Neuronal stem cell (in vitro differentiated cells): ENCODE data around the gene RSPRY1.

Source experiments
- DNase-seq: peaks from one replicate; pipeline ENCODE4 v3.0.0-alpha.2; 2013; ENCODE audit warnings: low spot score
- H2AFZ ChIP-seq: one replicate; pipeline ENCODE4 v1.6.1; 2013; ENCODE audit warnings: mild to moderate bottlenecking, low read length, inconsistent platforms
- H2AK5ac ChIP-seq: 2 replicates; pipeline ENCODE4 v1.6.1; 2013; ENCODE audit warnings: low read depth, mild to moderate bottlenecking, inconsistent platforms, low read length, moderate library complexity, mixed read lengths
- H2BK120ac ChIP-seq: 2 replicates; pipeline ENCODE4 v1.6.1; 2013; ENCODE audit warnings: low read depth, mild to moderate bottlenecking, inconsistent platforms, low read length, moderate library complexity, mixed read lengths
- H2BK12ac ChIP-seq: one replicate; pipeline ENCODE4 v1.6.1; 2013; ENCODE audit warnings: low read length, inconsistent platforms
- H2BK15ac ChIP-seq: 2 replicates; pipeline ENCODE4 v1.6.1; 2013; ENCODE audit warnings: mild to moderate bottlenecking, low read length, inconsistent platforms, mixed read lengths
- H2BK5ac ChIP-seq: one replicate; pipeline ENCODE4 v1.6.1; 2013; ENCODE audit warnings: inconsistent platforms, mild to moderate bottlenecking, low read length, moderate library complexity
- H3K14ac ChIP-seq: one replicate; pipeline ENCODE4 v1.6.1; 2013; ENCODE audit warnings: low read length, inconsistent platforms
- H3K18ac ChIP-seq: 2 replicates; pipeline ENCODE4 v1.6.1; 2013; ENCODE audit warnings: low read length, inconsistent platforms
- H3K23ac ChIP-seq: 2 replicates; pipeline ENCODE4 v1.6.1; 2013; ENCODE audit warnings: low read depth, mild to moderate bottlenecking, mixed read lengths, low read length, inconsistent platforms; ENCODE audit not compliant: poor library complexity
- H3K27ac ChIP-seq: replicated peaks from 3 replicates; pipeline ENCODE4 v1.5.1; 2013; ENCODE audit warnings: low read length, inconsistent platforms
- H3K27me3 ChIP-seq, 3 experiments: 2 replicates each; pipeline ENCODE4 v1.6.1; 2013; ENCODE audit warnings: low read length in 3 of 3, mild to moderate bottlenecking in 2 of 3, inconsistent platforms in 1 of 3, low read depth in 1 of 3, mixed read lengths in 1 of 3, moderate library complexity in 1 of 3; ENCODE audit not compliant: control insufficient read depth in 3 of 3, insufficient read depth in 3 of 3
- H3K36me3 ChIP-seq, 2 donors: replicated peaks in 1 of 2; 2 replicates each; pipeline ENCODE4 v1.6.1; 2013; ENCODE audit warnings: low read length in 2 of 2; ENCODE audit not compliant: control insufficient read depth in 2 of 2, insufficient read depth in 2 of 2
- H3K4ac ChIP-seq: 2 replicates; pipeline ENCODE4 v1.6.1; 2013; ENCODE audit warnings: inconsistent platforms, mild to moderate bottlenecking, low read length, moderate library complexity
- H3K4me1 ChIP-seq, 2 donors: 1 replicate in 1 of 2; 2 replicates in 1 of 2; pipeline ENCODE4 v1.6.1; 2013; ENCODE audit warnings: low read length in 2 of 2, low read depth in 1 of 2; ENCODE audit not compliant: control insufficient read depth in 2 of 2, insufficient read depth in 1 of 2
- H3K4me2 ChIP-seq: one replicate; pipeline ENCODE4 v1.6.1; 2013; ENCODE audit warnings: mild to moderate bottlenecking, low read length, inconsistent platforms; ENCODE audit not compliant: insufficient read depth, poor library complexity, severe bottlenecking
- H3K4me3 ChIP-seq, 2 donors: 2 replicates each; pipeline ENCODE4 v1.5.1; 2013; ENCODE audit warnings: low read length in 2 of 2, mild to moderate bottlenecking in 2 of 2, inconsistent platforms in 1 of 2, moderate library complexity in 1 of 2
- H3K79me1 ChIP-seq: one replicate; pipeline ENCODE4 v1.6.1; 2013; ENCODE audit warnings: low read depth, mild to moderate bottlenecking, inconsistent platforms, low read length, moderate library complexity
- H3K9ac ChIP-seq: one replicate; pipeline ENCODE4 v1.6.1; 2013; ENCODE audit warnings: mild to moderate bottlenecking, low read depth, low read length, inconsistent platforms; ENCODE audit not compliant: poor library complexity
- H3K9me3 ChIP-seq, 2 donors: replicated peaks in 1 of 2; 2 replicates each; pipeline versions ENCODE3 to v1.6.1; 2013; ENCODE audit warnings: low read length in 2 of 2, mild to moderate bottlenecking in 2 of 2, inconsistent platforms in 1 of 2, low read depth in 1 of 2, mixed read lengths in 1 of 2, moderate library complexity in 1 of 2; ENCODE audit not compliant: control insufficient read depth in 2 of 2, insufficient read depth in 1 of 2
- H4K8ac ChIP-seq: one replicate; pipeline ENCODE4 v1.6.1; 2013; ENCODE audit warnings: low read depth, mild to moderate bottlenecking, inconsistent platforms, low read length, moderate library complexity
- H4K91ac ChIP-seq: one replicate; pipeline ENCODE4 v1.6.1; 2013; ENCODE audit warnings: low read length, low read depth, mild to moderate bottlenecking, inconsistent platforms; ENCODE audit not compliant: poor library complexity
- WGBS, 2 donors: extraction: QIAGEN DNeasy Blood & Tissue Kit; methylation state at CpG; one replicate each; pipeline ENCODE4 v1.1.7; 2013; ENCODE audit warnings: missing lambda C conversion rate in 2 of 2, mixed read lengths in 1 of 2; ENCODE audit not compliant: insufficient read length in 2 of 2, insufficient replicate concordance in 1 of 2; ENCODE audit errors: extremely low coverage in 2 of 2; 5-methylcytosine and 5-hydroxymethylcytosine counted together

Gene RSPRY1

GRCh38 chr16:57149391-57149790, 36.7 kb upstream of the RSPRY1 start:
- H3K4ac ChIP-seq, result no peak overlapping the region
- peaks cover 16 to 36% of the 10 kb centered on the region in 2 donors for H3K4me1 ChIP-seq
- no peaks in the 10 kb centered on the region for H3K27me3 ChIP-seq
- H2BK5ac ChIP-seq, result no peak overlapping the region
- no peak overlapping the region for H3K23ac ChIP-seq
- DNase-seq, result no peak
- H2BK15ac ChIP-seq, result no peak overlapping the region
- H3K9ac ChIP-seq, result no peak overlapping the region
- H3K27ac ChIP-seq, result no peak overlapping the region
- H3K4me2 ChIP-seq, result no peak overlapping the region
- no peak overlapping the region for H4K91ac ChIP-seq
- no peaks in the 10 kb centered on the region for H3K9me3 ChIP-seq
- WGBS, 2 donors, result no CpG with 5 or more reads among the region's 10 CpGs
- H2AFZ ChIP-seq, result no peak overlapping the region
- H3K36me3 ChIP-seq, result peaks cover 21 to 75% of the 10 kb centered on the region in 2 donors
- H3K79me1 ChIP-seq, result no peaks in the 10 kb centered on the region
- no peak overlapping the region for H2BK12ac ChIP-seq
- no peak overlapping the region for H4K8ac ChIP-seq
- no peak overlapping the region for H3K14ac ChIP-seq
- H3K18ac ChIP-seq, result no peak overlapping the region
- H3K4me3 ChIP-seq, result peak overlapping the region in 1 of 2 donors; percentile 23
- H2BK120ac ChIP-seq, result no peak overlapping the region
- no peak overlapping the region for H2AK5ac ChIP-seq

- Histone ChIP-seq H3K9me3 (no peaks in the 10 kb centered on the region), H2AK5ac (no peak overlapping the region), H4K8ac (no peak overlapping the region), H3K14ac (no peak overlapping the region), H3K36me3 (peaks cover 22 to 82% of the 10 kb centered on the region in 2 donors), H3K4ac (no peak overlapping the region), H4K91ac (no peak overlapping the region), H2BK12ac (no peak overlapping the region), H3K4me3 (no peak overlapping the region), H2AFZ (no peak overlapping the region), H3K9ac (no peak overlapping the region), H3K4me2 (no peak overlapping the region), H3K27ac (no peak overlapping the region), H3K18ac (no peak overlapping the region), H2BK5ac (no peak overlapping the region), H3K79me1 (no peaks in the 10 kb centered on the region), H2BK15ac (no peak overlapping the region), H2BK120ac (no peak overlapping the region), H3K23ac (no peak overlapping the region), H3K4me1 (peaks cover 12 to 28% of the 10 kb centered on the region in 2 donors), H3K27me3 (no peaks in the 10 kb centered on the region)
- no peak for DNase-seq
- WGBS, 2 donors, result no CpG with 5 or more reads among the region's 9 CpGs
These were observed 35.3 kb upstream of the RSPRY1 start for GRCh38 chr16:57150682-57151330.

- H3K36me3 ChIP-seq, result peaks cover 22 to 82% of the 10 kb centered on the region in 2 donors
- H3K4ac ChIP-seq, result no peak overlapping the region
- no peak overlapping the region for H3K4me3 ChIP-seq
- no peak overlapping the region for H3K18ac ChIP-seq
- H3K27ac ChIP-seq, result no peak overlapping the region
- H3K9ac ChIP-seq, result no peak overlapping the region
- DNase-seq, result no peak
- no peaks in the 10 kb centered on the region for H3K27me3 ChIP-seq
- no peak overlapping the region for H2BK5ac ChIP-seq
- H3K9me3 ChIP-seq, result no peaks in the 10 kb centered on the region
- no peak overlapping the region for H2AFZ ChIP-seq
- no CpG with 5 or more reads among the region's 2 CpGs for WGBS, 2 donors
- no peak overlapping the region for H2BK15ac ChIP-seq
- no peak overlapping the region for H3K23ac ChIP-seq
- H4K91ac ChIP-seq, result no peak overlapping the region
- no peak overlapping the region for H2AK5ac ChIP-seq
- no peak overlapping the region for H2BK12ac ChIP-seq
- H3K4me1 ChIP-seq, result peaks cover 12 to 23% of the 10 kb centered on the region in 2 donors
- no peak overlapping the region for H3K4me2 ChIP-seq
- H3K14ac ChIP-seq, result no peak overlapping the region
- H3K79me1 ChIP-seq, result no peaks in the 10 kb centered on the region
- no peak overlapping the region for H2BK120ac ChIP-seq
- no peak overlapping the region for H4K8ac ChIP-seq
These were observed 34.8 kb upstream of the RSPRY1 start for GRCh38 chr16:57151369-57151768.

GRCh38 chr16:57152096-57153093, 33.7 kb upstream of the RSPRY1 start:
- H3K23ac ChIP-seq, result no peak overlapping the region
- WGBS, 2 donors, result no CpG with 5 or more reads among the region's 4 CpGs
- H3K18ac ChIP-seq, result no peak overlapping the region
- no peaks in the 10 kb centered on the region for H3K27me3 ChIP-seq
- H2BK120ac ChIP-seq, result no peak overlapping the region
- H2BK5ac ChIP-seq, result no peak overlapping the region
- H3K4ac ChIP-seq, result no peak overlapping the region
- H3K36me3 ChIP-seq, result peaks cover 26 to 88% of the 10 kb centered on the region in 2 donors
- H3K14ac ChIP-seq, result no peak overlapping the region
- H4K8ac ChIP-seq, result no peak overlapping the region
- H2AK5ac ChIP-seq, result no peak overlapping the region
- DNase-seq, result no peak
- H3K4me2 ChIP-seq, result no peak overlapping the region
- no peak overlapping the region for H2AFZ ChIP-seq
- H4K91ac ChIP-seq, result no peak overlapping the region
- H3K27ac ChIP-seq, result no peak overlapping the region
- H3K9me3 ChIP-seq, result no peaks in the 10 kb centered on the region
- no peak overlapping the region for H2BK12ac ChIP-seq
- H3K79me1 ChIP-seq, result peaks cover 2% of the 10 kb centered on the region
- H3K4me1 ChIP-seq, result peaks cover 3 to 12% of the 10 kb centered on the region in 2 donors
- H3K9ac ChIP-seq, result no peak overlapping the region
- H2BK15ac ChIP-seq, result no peak overlapping the region
- H3K4me3 ChIP-seq, result no peak overlapping the region
